Right renal pelvis (tissue), 4 donors: Measurements from ENCODE around the gene GNAI2. TPM values are rescaled to one million over a fixed set of nuclear protein-coding genes. Genes with fewer than 3 reads are reported as not detected.
"Not testable (repeated sequence)": the region's sequence is repeated elsewhere in the genome, so short reads cannot be mapped to it uniquely, and the experiment has no call there.

Experiments
- DNase-seq, 4 donors: peaks; one replicate each; pipeline ENCODE4 v3.0.0-alpha.2; 2013; ENCODE audit warnings: low read depth in 4 of 4, low spot score in 3 of 4, missing footprints in 1 of 4
- polyA plus RNA-seq, 4 donors: library from polyadenylated mRNA; unstranded; fragments of 120-200 nt; gene quantifications; one replicate each; pipeline ENCODE4 v1.2.1, GENCODE V29; 2013; ENCODE audit not compliant: insufficient read length in 4 of 4

Gene GNAI2
- polyA plus RNA-seq, 4 donors: 203 to 219 (median 207) TPM

- DNase-seq: no peak
Observed at GRCh38 chr3:50273689-50274065, 37.7 kb downstream of the GNAI2 start.

DNA sequence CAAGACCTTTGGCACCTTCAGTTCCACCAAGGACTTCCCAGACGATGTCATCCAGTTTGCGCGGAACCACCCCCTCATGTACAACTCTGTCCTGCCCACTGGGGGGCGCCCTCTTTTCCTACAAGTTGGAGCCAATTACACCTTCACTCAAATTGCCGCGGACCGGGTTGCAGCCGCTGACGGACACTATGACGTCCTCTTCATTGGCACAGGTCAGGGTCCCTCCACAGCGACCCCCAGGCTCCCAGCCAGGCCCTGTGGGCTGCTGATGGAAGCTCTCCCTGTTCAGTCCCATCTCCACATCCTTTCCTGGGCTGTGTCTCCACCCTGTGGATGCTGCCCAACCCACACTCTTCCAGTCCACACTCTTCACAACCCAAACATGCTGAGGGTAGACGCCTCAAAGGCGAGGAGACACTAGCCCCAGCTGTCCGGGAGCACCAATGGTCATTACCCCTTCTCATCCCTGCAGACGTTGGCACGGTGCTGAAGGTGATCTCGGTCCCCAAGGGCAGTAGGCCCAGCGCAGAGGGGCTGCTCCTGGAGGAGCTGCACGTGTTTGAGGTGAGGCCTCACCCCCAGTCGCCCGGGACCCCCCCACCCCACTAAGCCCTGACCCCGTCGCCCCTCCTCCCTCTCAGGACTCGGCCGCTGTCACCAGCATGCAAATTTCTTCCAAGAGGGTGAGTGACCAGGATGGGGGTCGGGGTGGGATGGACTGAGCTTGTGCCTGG, 38.5 kb downstream of the GNAI2 start:
- no peak for DNase-seq

GRCh38 chr3:50275141-50275995, 39.4 kb downstream of the GNAI2 start:
- DNase-seq: no peak

- DNase-seq: no peak
Observed at GRCh38 chr3:50275996-50276761, 40.2 kb downstream of the GNAI2 start.

DNA sequence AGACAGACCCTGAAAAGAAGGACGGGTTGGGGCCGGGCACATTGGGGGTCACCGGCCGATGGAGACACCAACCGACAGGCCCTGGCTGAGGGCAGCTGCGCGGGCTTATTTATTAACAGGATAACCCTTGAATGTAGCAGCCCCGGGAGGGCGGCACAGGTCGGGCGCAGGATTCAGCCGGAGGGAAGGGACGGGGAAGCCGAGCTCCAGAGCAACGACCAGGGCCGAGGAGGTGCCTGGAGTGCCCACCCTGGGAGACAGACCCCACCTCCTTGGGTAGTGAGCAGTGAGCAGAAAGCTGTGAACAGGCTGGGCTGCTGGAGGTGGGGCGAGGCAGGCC, 40.7 kb downstream of the GNAI2 start:
- DNase-seq: no peak

DNA sequence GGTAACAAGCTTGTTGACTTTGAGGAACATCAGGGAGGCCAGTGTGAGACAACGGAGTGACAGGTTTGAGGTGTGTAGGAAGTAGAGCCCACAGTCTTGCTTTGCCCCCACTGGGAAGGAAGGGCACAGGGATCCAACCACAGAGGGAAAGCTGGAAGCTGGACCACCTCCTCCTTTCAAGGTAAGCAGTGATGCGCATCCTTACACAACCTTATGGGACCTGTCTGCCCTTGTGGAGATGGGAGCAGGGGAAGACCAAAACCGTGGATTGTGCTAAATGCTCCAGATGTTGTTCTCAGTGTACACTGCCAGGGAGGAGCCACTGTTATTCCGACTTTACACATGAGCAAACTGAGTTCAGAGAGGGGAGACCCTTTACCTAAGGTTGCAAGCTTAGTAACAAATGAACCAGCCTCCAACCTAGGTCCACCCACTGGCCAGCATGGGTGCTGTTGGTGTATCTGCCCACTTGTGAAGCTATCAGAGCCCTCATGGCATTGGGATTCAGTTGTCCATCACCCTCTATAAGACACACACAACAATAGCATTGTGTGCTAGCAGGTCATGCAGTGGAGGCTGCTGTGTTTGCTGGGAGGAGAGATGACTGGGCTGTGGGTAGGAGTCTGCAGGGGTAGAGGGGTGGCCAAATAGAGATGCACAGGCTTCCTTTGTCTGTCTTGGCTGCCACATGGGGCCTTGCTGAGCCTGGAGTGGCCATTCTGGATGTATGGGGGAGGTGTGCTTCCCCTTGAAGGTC, 42.3 kb downstream of the GNAI2 start:
- DNase-seq: no peak

DNA sequence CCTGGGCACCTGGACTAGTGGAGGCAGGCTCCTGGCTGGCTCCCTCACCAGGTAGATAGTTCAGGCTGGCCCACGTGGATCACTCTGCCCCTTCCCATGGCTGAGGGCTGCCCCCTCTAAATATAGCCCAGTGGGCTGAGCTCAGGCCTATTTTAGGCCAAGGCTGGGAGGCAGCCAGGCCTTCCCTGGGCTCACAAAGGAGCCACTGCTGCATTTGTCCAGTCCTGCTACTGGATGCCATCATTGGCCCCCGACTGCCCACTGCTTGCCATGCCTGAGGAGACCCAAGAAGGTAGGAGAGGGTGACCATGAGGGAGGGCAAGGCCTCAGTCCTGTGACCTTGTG, 42.8 kb downstream of the GNAI2 start, which contains the start of gene LSMEM2:
TSS of gene LSMEM2 (plus strand) at position 208 of the 345 bp plus-strand sequence. CDS start at position 235, 27 bp downstream.
- no peak for DNase-seq

DNA sequence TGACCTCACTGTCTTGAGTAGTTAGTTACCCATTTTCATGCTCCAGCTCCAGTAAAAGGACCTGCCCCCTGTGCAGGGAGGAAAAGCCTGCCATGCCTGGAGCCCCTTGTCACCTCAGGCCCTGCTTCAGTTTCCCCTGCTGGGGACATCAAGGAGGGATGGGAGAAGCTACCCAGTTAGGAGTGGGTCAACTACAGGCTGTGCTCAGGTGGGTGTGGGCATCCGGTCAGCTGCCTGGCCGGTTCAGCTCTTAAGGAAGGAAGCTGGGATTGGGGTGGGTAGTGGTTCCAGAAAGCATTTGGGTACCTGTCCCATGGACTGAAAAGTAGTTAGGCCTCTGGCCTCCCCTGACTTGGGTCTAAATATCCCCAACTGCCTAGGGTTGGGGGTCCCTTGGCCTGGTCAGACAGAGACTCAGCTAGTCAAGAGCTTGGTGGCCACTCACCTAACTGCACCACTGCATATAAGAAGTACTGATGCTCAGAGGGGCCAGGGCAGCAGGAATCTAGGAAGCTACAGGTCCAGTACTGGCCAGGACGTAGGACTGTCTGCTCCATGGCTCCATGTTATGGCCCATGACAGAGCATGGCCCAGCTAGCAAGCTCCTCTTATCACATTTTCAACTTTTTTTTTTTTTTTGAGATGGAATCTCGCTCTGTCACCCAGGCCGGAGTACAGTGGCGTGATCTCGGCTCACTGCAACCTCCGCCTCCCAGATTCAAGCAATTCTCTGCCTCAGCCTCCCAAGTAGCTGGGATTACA, 43.4 kb downstream of the GNAI2 start:
- DNase-seq: no peak

- not testable (repeated sequence) for DNase-seq
Observed at GRCh38 chr3:50284121-50284520, 48.1 kb downstream of the GNAI2 start.

DNA sequence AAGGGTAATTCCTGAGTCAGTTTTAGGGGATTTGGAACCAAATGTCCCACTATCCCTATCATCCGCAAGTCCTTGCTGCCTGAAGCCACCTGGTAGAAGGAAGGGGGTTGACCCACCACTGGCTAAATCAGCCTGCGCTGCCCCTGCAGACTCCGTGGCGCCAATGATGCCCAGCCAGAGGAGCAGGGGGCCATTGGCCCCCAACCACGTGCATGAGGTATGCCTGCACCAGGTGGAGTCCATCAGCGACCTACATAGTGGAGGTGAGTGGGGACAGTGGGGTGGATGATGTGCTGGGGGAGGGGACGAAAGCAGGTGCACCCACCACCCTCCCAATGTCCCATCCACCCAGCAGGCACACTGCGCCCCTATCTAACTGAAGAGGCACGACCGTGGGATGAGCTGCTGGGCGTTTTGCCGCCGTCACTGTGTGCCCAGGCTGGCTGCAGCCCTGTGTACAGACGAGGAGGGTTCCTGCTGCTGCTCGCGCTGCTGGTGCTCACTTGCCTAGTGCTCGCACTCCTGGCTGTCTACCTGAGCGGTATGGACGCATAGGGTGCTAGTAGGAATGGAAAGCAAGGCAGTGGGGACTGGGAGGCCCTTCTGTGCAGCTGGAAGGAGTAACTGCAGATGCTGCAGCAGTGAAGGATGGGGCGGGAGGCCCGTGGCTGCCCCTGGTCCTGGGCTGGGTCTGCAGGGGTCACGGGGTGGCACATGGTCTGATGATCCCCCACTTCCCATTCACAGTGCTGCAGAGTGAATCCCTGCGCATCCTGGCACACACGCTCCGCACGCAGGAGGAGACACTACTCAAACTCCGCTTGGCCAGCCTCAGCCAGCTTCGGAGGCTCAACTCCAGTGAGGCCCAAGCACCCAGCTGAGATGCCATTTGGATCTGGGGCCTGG, 50.6 kb downstream of the GNAI2 start:
- DNase-seq: no peak

DNA sequence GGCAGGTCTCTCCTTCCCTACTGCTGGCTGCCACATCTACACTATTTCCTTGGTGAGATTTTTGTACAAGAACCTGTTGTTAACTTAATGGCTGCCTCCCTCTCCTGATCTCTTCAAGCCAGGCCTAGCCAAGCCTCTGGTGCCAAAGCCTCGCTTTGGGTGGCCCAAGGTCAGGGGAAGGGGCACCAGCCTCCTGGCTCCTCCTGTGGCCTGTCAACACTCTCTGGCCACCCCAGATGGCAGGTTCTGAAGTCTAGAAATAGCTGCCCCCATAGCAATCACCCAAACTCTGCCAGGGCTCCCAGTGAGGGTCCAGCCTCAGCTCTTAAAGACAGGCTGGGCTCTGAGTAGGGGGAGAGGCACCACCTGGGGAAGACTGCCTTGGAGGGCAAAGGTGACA, 51.3 kb downstream of the GNAI2 start:
- no peak for DNase-seq

DNA sequence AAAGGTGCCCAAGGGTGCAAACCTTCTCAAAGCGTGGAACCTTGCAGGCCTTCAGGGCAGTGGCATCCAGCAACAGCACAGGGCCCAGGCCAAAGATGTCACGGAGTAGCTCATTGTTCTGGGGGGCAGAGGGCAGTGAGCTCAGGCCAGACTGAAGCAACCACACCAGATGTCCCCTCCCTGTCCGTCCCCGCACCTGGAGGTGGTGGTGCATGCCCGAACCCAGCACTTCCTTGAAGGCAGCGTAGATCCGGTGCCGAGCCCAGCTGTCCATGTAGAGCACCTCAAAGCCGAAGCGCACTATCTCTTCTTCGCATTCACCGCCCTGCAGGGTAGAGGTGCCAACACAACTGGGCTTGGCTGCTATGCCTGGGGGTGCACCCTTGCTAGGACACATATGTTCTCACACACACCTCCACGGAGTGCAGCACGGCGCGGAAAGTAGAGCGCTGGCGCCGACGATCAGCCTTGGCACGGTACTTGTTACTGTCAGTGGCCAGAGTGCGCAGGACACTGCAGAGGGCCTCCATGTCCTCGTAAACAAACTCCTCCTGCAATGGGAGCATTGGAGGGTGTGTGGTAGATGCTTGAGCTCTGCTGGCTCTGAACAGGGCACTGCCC, 52.5 kb downstream of the GNAI2 start:
- no peak for DNase-seq

GRCh38 chr3:50289130-50289529, 53.1 kb downstream of the GNAI2 start:
- DNase-seq: no peak

DNA sequence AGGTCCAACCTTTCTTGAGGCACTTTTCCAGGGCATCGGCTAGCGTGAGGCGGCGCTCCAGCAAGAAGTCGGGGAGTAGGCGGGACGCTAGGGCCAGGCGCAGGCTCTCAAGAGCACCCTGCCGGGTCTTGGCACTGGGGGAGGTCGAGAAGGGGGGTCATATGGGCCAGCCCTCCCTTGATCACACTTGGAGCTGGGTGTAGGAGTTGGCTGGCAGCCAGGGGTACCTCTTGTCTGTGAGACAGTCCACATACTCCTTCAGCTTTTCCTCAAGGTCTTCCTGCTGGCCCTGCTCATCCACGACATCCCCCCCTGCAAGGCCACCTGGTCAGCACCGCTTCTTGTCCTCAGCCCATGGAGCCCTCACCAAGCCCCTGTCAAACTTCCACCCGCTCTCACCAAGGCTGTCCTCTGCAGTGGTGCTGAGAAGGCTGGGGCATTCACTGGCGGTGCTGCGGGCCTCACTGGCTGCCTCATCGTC, 54.2 kb downstream of the GNAI2 start:
- DNase-seq: no peak

- peak; percentile 89 to 94 (median 90) for DNase-seq
Observed at GRCh38 chr3:50292159-50293078, 56.4 kb downstream of the GNAI2 start, which contains the start of gene IFRD2. IFRD2 (minus strand) TSS chr3:50292429; CDS start chr3:50292274, 155 bp downstream.

GRCh38 chr3:50293079-50293801, 57.2 kb downstream of the GNAI2 start:
- DNase-seq: no peak
